ENCODE measurements around the gene KRTAP9-1.

The KRTAP9-1 gene

DNA sequence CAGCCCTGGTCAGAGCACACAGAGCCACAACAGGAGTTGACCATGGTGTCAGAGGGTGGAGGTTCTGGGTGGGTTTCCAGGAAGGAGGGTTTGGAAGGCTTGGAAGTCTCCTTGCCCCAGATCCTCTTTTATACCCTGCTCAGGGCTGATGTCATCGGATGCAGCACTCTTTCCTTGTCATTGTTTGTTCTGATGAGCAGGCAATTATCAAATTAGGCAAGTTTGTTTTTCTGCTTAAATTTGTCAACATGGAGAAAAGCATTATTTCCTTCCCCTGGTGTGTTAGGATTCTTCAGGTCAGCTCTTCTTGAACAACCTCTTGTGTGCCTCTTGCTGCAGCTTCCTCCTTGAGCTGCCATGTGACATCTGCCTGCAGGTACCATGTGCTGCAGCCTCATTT lies 29.0 kb upstream of the KRTAP9-1 start, which contains the start of gene KRTAP4-4:
TSS of gene KRTAP4-4 (minus strand) at position 101 of the 400 bp plus-strand sequence. CDS start at position 44, 57 bp downstream.
- peak in 1 of 2 experiments; percentile 7 for DNase-seq (ENCODE audit: low read depth in 1 of 2, low spot score in 1 of 2)
- TF ChIP-seq JUND (IDR thresholded peaks at IDR 0.05; ENCODE audit: low read depth): no peak
- in situ Hi-C loops (cut with HindIII; ENCODE audit: low pct_unique_long_range_greater_than_20kb, low sequenced_read_pairs): no loop called here

DNA sequence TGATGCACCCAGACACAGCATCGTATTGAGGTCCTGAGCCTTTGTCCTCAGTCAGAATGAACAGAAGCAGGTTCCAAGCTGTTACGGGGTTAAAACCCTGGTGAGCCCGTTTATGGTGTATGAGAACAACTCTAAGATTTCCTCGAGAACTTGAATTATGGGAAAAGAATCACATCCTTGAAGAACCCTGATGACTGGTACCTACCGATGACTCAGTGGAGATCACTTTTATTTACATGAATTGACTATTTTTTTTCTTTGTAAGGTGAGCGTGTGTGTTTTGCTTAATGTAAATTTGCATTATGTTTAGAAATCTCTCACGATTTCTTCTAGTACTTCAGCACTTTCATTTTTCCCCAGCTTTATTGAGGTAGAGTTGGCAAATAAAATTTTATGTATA lies 25.9 kb upstream of the KRTAP9-1 start:
- no peak for DNase-seq (ENCODE audit: low read depth in 1 of 2, low spot score in 1 of 2)
- in situ Hi-C loops (cut with HindIII; ENCODE audit: low pct_unique_long_range_greater_than_20kb, low sequenced_read_pairs): no loop called here
- no peak for TF ChIP-seq JUND (IDR thresholded peaks at IDR 0.05; ENCODE audit: low read depth)

DNA sequence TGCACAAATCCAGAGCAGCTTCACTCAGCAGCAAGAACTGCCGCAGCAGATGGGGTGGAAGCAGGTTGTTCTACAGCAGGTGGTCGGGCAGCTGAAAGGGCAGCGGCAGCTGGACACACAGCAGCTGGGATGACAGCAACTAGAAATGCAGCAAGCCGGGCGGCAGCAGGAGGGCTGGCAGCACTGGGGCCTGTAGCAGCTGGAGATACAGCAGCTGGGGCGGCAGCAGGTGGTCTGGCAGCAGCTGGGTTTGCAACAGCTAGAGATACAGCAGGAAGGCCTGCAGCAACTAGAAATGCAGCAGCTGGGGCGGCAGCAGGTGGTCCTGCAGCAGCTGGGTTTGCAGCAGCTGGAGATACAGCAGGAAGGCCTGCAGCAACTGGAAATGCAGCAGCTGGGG lies 22.1 kb upstream of the KRTAP9-1 start:
- in situ Hi-C loops (cut with HindIII; ENCODE audit: low pct_unique_long_range_greater_than_20kb, low sequenced_read_pairs): no loop called here
- DNase-seq (ENCODE audit: low read depth in 1 of 2, low spot score in 1 of 2): no peak
- TF ChIP-seq JUND (IDR thresholded peaks at IDR 0.05; ENCODE audit: low read depth): no peak

DNA sequence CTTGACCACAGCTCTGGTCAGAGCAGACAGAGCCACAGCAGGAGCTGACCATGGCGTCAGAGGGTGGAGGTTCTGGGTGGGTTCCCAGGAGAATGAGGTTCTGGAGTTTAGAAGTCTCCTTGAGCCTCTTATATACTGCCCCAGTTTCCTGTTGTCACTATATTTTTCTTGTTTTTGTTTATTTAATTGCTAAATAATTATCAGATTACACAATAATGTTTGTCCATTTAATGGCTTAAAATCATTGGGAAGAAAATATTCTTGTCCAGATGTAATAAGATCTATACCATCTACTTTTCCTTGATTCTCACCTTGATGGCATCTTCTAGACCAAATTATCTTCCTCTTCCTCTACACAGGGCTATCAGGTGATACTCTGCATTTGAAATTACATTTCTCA lies 21.6 kb upstream of the KRTAP9-1 start, which contains the start of gene KRTAP4-3:
TSS of gene KRTAP4-3 (minus strand) at position 101 of the 400 bp plus-strand sequence. CDS start at position 52, 49 bp downstream.
- TF ChIP-seq JUND (IDR thresholded peaks at IDR 0.05; ENCODE audit: low read depth): no peak
- in situ Hi-C loops (cut with HindIII; ENCODE audit: low pct_unique_long_range_greater_than_20kb, low sequenced_read_pairs): no loop called here
- DNase-seq (ENCODE audit: low read depth in 1 of 2, low spot score in 1 of 2): no peak

DNA sequence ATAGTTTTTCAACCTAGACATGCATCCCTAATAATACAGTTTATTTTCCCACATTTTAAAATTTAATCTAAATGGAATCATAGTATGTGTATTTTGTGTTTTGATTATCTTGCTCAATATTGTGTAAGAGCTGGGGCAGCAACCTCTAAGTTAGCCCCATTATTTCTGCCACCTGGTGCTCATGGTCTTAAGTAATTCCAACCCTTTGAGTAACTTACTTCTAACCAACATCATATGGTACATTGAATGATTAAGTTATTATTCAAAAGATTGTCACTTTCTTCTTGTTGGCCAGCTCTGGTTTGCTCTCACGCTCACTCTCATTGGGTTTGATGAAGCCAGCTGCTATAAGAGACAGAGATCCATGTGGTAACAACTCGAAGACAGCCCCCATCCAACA lies 17.8 kb upstream of the KRTAP9-1 start:
- DNase-seq (ENCODE audit: low read depth in 1 of 2, low spot score in 1 of 2): no peak
- in situ Hi-C loops (cut with HindIII; ENCODE audit: low pct_unique_long_range_greater_than_20kb, low sequenced_read_pairs): no loop called here
- TF ChIP-seq JUND (IDR thresholded peaks at IDR 0.05; ENCODE audit: low read depth): no peak

DNA sequence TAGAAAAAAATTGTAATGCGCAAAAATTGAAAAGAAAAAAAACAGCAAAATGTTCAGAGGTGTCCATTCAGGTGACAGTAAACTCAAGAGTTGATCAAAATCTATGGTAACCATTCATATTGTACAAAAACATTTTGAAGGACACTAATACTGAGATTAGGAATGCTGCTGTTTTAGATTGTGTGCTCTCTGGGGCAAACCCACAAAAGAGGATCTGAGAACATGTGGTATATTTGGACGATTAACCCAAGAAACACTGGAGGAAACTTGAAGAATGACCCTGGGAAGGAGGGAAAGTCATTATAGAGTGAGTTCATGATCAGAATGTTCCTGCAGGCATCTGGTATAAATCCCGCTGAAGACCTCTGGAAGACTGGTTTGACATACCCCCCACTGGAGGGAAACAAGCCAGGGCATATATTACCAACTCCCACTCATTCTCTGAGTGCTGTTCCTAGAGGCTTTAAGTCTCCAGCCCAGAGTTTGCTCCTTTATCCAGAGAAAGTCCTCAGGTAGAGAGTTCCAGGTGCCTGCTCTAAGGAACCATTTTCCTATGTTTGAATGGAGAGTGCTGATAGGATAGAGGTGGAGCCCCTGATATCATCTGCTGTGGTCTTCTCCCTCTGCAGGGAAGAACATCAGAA lies 12.8 kb upstream of the KRTAP9-1 start:
- no peak for TF ChIP-seq JUND (IDR thresholded peaks at IDR 0.05; ENCODE audit: low read depth)
- no peak for DNase-seq (ENCODE audit: low read depth in 1 of 2, low spot score in 1 of 2)
- in situ Hi-C loops (cut with HindIII; ENCODE audit: low pct_unique_long_range_greater_than_20kb, low sequenced_read_pairs): no loop called here

DNA sequence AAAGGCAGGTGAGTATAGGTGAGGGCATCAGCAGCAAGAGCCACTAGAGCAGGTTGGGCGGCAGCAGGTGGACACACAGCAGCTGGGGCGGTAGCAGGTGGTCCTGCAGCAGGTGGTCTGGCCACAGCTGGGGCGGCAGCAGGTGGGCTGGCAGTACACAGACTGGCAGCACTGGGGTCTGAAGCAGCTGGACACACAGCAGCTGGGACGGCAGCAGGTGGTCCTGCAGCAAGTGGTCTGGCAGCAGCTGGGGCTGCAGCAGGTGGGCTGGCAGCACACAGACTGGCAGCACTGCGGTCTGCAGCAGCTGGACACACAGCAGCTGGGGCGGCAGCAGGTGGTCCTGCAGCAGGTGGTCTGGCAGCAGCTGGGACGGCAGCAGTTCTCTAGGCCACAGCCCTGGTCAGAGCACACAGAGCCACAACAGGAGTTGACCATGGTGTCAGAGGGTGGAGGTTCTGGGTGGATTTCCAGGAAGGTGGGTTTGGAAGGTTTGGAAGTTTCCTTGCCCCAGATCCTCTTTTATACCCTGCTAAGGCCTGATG lies 11.9 kb upstream of the KRTAP9-1 start, which contains the start of gene KRTAP4-2:
TSS of gene KRTAP4-2 (minus strand) at position 495 of the 545 bp plus-strand sequence. CDS start at position 438, 57 bp downstream.
- no peak for DNase-seq (ENCODE audit: low read depth in 1 of 2, low spot score in 1 of 2)
- in situ Hi-C loops (cut with HindIII; ENCODE audit: low pct_unique_long_range_greater_than_20kb, low sequenced_read_pairs): no loop called here
- TF ChIP-seq JUND (IDR thresholded peaks at IDR 0.05; ENCODE audit: low read depth): no peak

DNA sequence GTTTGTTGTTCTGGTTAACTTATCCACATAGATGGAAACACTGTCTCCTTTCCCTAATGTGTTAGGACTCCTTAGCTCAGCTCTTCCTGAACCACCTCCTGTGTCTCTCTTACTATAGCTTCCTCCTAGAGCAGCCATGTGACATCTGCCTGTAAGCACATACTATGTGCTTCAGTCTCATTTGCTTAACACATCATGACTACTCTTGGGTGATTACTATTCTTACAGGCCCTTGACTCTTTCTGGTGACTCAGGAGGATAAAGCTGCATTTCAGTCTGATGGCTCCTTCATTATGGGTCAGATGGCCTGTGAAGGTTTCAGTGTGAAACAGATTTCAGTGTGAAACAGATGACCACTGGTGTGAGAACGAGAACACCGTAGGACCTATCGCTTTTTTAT lies 11.3 kb upstream of the KRTAP9-1 start:
- DNase-seq (ENCODE audit: low read depth in 1 of 2, low spot score in 1 of 2): no peak
- no peak for TF ChIP-seq JUND (IDR thresholded peaks at IDR 0.05; ENCODE audit: low read depth)
- in situ Hi-C loops (cut with HindIII; ENCODE audit: low pct_unique_long_range_greater_than_20kb, low sequenced_read_pairs): no loop called here

DNA sequence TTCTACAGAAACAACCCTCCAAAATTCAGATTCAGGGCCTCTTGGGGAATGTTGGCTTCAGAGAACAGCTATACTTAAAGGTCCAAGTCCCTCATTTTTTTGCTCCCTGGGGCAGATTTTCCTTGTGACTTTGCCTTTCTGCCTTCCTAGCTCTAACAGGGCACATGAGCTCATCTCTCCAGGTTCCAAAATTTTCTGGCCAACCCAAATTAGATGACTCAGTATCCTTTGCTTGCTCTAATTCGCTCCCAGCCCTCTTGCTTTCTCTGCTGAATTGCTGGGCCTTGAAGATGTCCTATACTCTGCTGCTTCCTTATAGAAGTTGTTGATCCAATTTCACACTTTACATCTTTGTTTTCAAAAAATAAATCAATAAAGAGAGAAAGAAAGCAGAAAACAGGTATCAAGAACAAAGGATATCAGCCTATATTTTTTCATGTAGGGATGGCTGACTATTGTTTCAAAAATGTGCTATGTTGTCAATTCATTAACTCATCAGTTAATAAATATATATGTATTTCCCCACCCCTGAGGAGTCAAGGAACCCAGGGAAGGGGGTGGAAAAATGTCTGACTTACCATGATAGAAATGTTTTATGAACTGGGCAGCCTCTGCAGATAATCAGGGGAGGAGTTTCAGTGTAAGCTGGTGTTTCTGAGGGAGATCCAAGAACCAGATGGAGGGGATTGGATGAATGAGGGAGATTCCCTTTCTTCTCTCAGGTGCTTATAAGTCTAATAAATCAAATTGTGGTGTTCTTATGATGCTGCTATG lies 10.7 kb upstream of the KRTAP9-1 start:
- in situ Hi-C loops (cut with HindIII; ENCODE audit: low pct_unique_long_range_greater_than_20kb, low sequenced_read_pairs): no loop called here
- TF ChIP-seq JUND (IDR thresholded peaks at IDR 0.05; ENCODE audit: low read depth): no peak
- DNase-seq (ENCODE audit: low read depth in 1 of 2, low spot score in 1 of 2): no peak

DNA sequence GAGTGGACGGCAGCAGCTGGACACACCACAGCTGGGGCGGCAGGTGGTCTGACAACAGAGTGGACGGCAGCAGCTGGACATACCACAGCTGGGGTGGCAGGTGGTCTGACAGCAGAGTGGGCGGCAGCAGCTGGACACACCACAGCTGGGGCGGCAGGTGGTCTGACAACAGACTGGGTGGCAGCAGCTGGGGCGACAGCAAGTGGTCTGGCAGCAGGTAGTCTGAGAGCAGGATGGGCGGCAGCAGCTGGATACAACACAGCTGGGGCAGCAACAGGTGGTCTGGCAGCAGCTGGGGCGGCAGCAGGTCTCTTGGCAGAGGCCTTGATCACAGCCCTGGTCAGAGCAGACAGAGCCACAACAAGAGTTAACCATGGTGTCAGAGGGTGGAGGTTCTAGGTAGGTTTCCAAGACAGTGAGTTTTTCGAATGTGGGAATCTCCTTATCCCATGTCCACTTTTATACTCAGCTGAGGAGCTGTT lies 5.2 kb upstream of the KRTAP9-1 start, which contains the start of gene KRTAP4-1:
TSS of gene KRTAP4-1 (minus strand) at position 432 of the 482 bp plus-strand sequence. CDS start at position 375, 57 bp downstream.
- in situ Hi-C loops (cut with HindIII; ENCODE audit: low pct_unique_long_range_greater_than_20kb, low sequenced_read_pairs): no loop called here
- no peak for DNase-seq (ENCODE audit: low read depth in 1 of 2, low spot score in 1 of 2)
- TF ChIP-seq JUND (IDR thresholded peaks at IDR 0.05; ENCODE audit: low read depth): no peak

DNA sequence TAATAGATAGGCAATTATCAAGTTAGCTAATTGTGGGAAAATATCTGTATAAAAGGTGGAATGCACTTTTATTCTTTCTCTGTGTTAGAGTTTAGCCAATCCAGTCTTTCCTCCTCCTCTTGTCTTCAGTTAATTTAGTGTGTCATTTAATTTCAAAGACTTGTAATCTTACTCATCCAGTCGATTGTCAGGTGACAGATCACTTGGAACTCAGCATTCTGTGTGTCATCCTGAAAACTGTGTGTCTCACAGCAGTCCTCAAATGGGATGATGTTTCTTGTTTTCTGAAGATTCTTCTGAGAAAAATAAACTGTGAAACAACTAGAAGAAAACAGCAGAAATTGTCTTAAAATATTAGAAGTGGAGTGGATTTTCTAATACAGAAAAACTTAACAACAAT lies 4.7 kb upstream of the KRTAP9-1 start:
- no peak for DNase-seq (ENCODE audit: low read depth in 1 of 2, low spot score in 1 of 2)

DNA sequence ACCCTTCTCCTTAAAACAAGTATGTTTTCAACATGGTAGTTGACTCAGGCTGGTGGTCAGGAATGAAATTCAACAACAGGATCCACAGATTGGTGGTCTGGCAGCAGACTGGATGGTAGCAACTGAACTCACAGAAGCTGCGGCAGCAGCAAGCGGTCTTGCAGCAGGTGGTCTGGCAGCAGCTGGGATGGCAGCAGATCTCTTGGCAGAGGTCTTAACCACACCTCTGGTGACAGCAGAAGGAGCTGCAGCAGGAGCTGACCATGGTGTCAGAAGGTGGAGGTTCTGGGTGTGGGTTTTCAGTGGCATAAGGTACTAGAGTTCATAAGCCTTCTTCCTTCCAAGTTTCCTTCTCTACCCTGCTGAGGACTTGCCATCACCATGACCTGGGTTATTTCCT lies 2.8 kb upstream of the KRTAP9-1 start:
- DNase-seq (ENCODE audit: low read depth in 1 of 2, low spot score in 1 of 2): peak in 1 of 2 experiments; percentile 13
- TF ChIP-seq JUND (IDR thresholded peaks at IDR 0.05; ENCODE audit: low read depth): no peak
- in situ Hi-C loops (cut with HindIII; ENCODE audit: low pct_unique_long_range_greater_than_20kb, low sequenced_read_pairs): no loop called here

More for the DNA sequence above, 4.7 kb upstream of the KRTAP9-1 start:
- in situ Hi-C loops (cut with HindIII; ENCODE audit: low pct_unique_long_range_greater_than_20kb, low sequenced_read_pairs): no loop called here
- TF ChIP-seq JUND (IDR thresholded peaks at IDR 0.05; ENCODE audit: low read depth): no peak
